Measurements from ENCODE around the gene SKOR1.

DNA sequence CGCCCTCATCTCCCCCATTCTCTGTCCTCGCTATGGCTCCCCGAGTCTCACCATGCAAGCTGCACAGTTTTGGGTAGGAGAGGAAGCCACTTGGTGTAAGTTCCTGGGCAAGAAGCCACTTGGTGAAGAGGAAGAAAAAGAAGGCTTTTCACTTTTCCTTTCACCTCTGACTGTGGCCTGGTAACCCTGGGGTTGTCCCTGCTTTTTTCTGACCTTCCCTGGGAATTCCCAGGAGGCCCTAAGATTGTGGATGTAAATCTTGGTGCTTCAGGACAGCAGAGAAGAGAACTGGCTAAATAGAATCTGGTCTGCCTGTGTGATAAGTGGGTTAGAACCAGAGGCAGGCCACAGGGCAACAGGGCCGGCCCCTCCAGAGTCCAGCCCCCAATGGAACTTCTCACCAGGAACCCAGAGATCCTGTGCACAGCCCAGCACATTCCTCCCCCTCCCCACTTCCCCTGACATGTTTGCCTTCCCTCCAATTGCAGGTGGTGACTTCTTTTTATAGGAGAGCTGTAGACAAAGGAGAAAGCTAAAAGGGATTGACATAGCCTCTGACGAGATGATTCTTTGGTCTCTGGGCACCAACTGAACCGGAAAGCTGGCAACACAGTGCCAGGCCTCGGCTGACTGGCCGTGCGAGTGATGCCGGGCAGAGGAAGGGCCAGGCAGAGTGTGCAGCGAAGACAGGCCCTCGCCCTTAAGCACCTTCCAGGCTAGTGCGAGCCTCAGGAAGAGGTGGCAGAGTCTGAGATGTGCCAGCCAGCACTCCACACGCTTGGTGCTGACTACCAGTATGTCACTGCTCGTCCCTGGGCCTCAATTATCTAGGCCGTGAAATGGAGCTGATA is 19.4 kb upstream of the SKOR1 start:
- TF ChIP-seq EZH2 (IDR thresholded peaks at IDR 0.05; ENCODE audit: borderline replicate concordance, control insufficient read depth, low read depth, low read length) (no peak), RBBP5 (conservative IDR thresholded peaks at IDR 0.05) (no peak), EGR1 (IDR thresholded peaks at IDR 0.05; ENCODE audit: borderline replicate concordance in 1 of 2, low read depth in 2 of 2, low read length in 2 of 2) (no peak), CTCF (IDR thresholded peaks at IDR 0.05 in 2 of 3, conservative IDR thresholded peaks at IDR 0.05 in 1 of 3; ENCODE audit: control insufficient read depth in 2 of 3, extremely low read depth in 1 of 3, insufficient read depth in 1 of 3, low read depth in 3 of 3, low read length in 3 of 3) (no peak), RAD21 (IDR thresholded peaks at IDR 0.05; ENCODE audit: insufficient read depth, low read depth, low read length) (no peak)
- TF ChIP-seq, protein P1, sequence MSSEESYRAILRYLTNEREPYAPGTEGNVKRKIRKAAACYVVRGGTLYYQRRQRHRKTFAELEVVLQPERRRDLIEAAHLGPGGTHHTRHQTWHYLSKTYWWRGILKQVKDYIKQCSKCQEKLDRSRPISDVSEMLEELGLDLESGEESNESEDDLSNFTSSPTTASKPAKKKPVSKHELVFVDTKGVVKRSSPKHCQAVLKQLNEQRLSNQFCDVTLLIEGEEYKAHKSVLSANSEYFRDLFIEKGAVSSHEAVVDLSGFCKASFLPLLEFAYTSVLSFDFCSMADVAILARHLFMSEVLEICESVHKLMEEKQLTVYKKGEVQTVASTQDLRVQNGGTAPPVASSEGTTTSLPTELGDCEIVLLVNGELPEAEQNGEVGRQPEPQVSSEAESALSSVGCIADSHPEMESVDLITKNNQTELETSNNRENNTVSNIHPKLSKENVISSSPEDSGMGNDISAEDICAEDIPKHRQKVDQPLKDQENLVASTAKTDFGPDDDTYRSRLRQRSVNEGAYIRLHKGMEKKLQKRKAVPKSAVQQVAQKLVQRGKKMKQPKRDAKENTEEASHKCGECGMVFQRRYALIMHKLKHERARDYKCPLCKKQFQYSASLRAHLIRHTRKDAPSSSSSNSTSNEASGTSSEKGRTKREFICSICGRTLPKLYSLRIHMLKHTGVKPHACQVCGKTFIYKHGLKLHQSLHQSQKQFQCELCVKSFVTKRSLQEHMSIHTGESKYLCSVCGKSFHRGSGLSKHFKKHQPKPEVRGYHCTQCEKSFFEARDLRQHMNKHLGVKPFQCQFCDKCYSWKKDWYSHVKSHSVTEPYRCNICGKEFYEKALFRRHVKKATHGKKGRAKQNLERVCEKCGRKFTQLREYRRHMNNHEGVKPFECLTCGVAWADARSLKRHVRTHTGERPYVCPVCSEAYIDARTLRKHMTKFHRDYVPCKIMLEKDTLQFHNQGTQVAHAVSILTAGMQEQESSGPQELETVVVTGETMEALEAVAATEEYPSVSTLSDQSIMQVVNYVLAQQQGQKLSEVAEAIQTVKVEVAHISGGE (CRISPR knock-in tag; IDR thresholded peaks at IDR 0.05), result no peak
- TF ChIP-seq, protein P2, sequence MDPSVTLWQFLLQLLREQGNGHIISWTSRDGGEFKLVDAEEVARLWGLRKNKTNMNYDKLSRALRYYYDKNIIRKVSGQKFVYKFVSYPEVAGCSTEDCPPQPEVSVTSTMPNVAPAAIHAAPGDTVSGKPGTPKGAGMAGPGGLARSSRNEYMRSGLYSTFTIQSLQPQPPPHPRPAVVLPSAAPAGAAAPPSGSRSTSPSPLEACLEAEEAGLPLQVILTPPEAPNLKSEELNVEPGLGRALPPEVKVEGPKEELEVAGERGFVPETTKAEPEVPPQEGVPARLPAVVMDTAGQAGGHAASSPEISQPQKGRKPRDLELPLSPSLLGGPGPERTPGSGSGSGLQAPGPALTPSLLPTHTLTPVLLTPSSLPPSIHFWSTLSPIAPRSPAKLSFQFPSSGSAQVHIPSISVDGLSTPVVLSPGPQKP (IDR thresholded peaks at IDR 0.05; ENCODE audit: low read depth, low read length), result no peak

Data from GM12878 (cell line).